Glomerular visceral epithelial cell (primary cell): Measurements from ENCODE around the gene PLA2G4F.

Experiments used
- DNase-seq: peaks from one replicate; pipeline ENCODE4 v3.0.0-alpha.2; 2016; ENCODE audit errors: extremely low spot score

Gene PLA2G4F

GRCh38 chr15:42163947-42164550, 7.6 kb upstream of the PLA2G4F start:
- DNase-seq = no peak

GRCh38 chr15:42163291-42163690, 6.9 kb upstream of the PLA2G4F start:
- no peak for DNase-seq

GRCh38 chr15:42160136-42160535, 3.7 kb upstream of the PLA2G4F start:
- DNase-seq = no peak

- no peak for DNase-seq
These were observed 3.1 kb upstream of the PLA2G4F start for GRCh38 chr15:42159381-42160015.

GRCh38 chr15:42158941-42159340, 2.5 kb upstream of the PLA2G4F start:
- DNase-seq = no peak

- peak; percentile 56 for DNase-seq
These were observed 1.7 kb upstream of the PLA2G4F start for GRCh38 chr15:42157981-42158765.

- DNase-seq = no peak
These were observed 945 bp upstream of the PLA2G4F start for GRCh38 chr15:42157381-42157780.

GRCh38 chr15:42155546-42156242, 742 bp downstream of the PLA2G4F start:
- peak; percentile 18 for DNase-seq

GRCh38 chr15:42154956-42155355, 1.5 kb downstream of the PLA2G4F start:
- no peak for DNase-seq

GRCh38 chr15:42154212-42154941, 2.1 kb downstream of the PLA2G4F start:
- peak; percentile 60 for DNase-seq

- DNase-seq = no peak
These were observed 2.6 kb downstream of the PLA2G4F start for GRCh38 chr15:42153874-42154211.

- DNase-seq = no peak
These were observed 3.3 kb downstream of the PLA2G4F start for GRCh38 chr15:42152921-42153698.

- no peak for DNase-seq
These were observed 4.1 kb downstream of the PLA2G4F start for GRCh38 chr15:42152196-42152920.

- DNase-seq = no peak
These were observed 4.7 kb downstream of the PLA2G4F start for GRCh38 chr15:42151736-42152135.

- DNase-seq = no peak
These were observed 5.3 kb downstream of the PLA2G4F start for GRCh38 chr15:42151141-42151561.

GRCh38 chr15:42150219-42150970, 6.0 kb downstream of the PLA2G4F start:
- DNase-seq = no peak

GRCh38 chr15:42149493-42150218, 6.8 kb downstream of the PLA2G4F start:
- no peak for DNase-seq

- no peak for DNase-seq
These were observed 7.5 kb downstream of the PLA2G4F start for GRCh38 chr15:42148808-42149492.
